Skeletal muscle cell (primary cell): Measurements from ENCODE around the gene MRPL38.
"Not testable (repeated sequence)": the region's sequence is repeated elsewhere in the genome, so short reads cannot be mapped to it uniquely, and the experiment has no call there.

ENCODE experiments used
- DNase-seq: peaks from one replicate; pipeline ENCODE4 v3.0.0-alpha.2; 2010; ENCODE audit warnings: low read depth
- H3K4me3 ChIP-seq: 2 replicates; pipeline ENCODE4 v1.5.1; 2011; ENCODE audit warnings: low read depth, mild to moderate bottlenecking, control low read depth, low read length, moderate library complexity

MRPL38 gene

DNA sequence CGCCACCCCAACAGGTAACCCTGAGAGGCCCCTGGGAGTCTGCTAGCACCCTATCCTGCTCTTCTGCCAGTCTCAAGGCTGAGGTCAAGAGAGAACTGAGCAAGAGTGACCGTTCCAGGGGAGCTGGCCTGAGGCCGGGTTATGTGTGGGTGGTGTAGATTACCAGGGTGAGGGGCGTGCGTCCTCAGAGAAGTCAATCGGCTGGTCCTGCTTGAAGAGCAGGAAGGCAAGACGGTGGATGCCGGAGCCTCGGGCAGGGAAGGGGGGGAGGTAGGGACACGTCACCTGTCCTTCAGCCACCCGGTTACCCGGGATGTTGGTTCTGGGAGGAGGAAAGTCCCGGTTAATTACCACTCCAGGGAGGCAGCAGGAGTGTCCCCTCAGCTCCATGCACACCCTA is 5.3 kb downstream of the MRPL38 start:
- no peak overlapping the region for H3K4me3 ChIP-seq
- DNase-seq, result no peak

GRCh38 chr17:75898791-75899190 is 5.9 kb downstream of the MRPL38 start:
- DNase-seq, result no peak
- no peak overlapping the region for H3K4me3 ChIP-seq

DNA sequence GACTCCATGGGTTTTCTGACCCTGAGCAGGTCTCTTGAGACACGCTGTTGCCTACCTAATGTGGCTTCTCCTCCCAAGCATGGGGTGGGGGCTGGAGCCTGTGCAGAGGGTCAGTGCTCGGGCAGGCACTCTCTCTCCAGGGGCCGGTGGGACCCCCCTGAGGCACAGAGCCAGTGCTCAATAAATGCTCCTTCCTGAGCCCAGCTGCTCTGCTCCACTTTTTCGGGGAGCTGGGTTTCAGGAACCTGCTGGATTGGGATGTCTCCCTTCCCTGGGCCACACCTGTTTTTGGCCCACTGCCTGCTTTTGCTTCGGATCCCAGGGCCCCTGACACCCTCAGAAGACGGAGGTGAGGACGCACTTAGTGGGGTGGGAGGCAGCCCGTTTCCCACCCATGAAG is 6.6 kb downstream of the MRPL38 start:
- DNase-seq, result no peak
- H3K4me3 ChIP-seq, result no peak overlapping the region

DNA sequence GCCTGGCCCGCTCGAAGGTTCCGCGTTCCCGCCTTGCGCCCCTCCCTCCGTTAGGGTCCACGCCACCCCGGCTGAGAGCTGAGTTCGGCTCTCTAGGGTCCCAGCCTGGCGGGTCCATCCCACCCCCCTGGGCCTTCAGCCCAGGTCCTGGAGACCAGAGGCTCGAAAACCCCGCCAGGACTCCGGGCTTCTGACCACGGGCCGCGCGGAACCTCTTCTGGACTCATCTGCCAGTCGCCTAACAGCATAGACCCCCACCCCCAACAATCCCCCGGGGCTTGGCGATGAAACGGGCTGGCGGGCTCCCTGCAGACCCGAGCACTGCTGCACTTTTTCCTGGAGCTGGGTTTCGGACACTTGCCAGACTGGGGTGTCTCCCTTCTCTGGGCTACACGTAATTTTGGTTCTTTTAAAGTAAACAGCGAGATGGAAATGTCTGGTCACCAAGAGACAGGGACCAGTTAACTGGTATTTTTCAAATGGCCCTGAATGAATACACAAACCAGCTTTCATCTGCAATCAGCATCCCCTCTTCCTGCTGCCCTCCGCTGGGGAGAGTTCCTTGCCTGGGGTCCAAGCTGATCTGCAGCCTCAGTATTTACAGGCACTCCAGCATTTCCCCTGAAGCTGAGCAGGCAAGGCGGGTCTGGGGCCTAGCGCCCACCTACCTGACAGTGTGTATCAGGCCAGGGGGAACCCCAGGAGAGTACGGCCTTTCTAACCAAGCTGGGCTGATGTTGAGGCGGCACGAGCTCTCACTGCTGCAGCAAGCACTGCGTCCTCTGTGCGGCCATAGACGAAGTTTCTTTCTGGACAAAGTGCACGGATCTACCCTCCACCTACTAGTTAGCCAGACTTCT is 7.3 kb downstream of the MRPL38 start:
- DNase-seq, result no peak
- H3K4me3 ChIP-seq, result peak overlapping the region; percentile 67

DNA sequence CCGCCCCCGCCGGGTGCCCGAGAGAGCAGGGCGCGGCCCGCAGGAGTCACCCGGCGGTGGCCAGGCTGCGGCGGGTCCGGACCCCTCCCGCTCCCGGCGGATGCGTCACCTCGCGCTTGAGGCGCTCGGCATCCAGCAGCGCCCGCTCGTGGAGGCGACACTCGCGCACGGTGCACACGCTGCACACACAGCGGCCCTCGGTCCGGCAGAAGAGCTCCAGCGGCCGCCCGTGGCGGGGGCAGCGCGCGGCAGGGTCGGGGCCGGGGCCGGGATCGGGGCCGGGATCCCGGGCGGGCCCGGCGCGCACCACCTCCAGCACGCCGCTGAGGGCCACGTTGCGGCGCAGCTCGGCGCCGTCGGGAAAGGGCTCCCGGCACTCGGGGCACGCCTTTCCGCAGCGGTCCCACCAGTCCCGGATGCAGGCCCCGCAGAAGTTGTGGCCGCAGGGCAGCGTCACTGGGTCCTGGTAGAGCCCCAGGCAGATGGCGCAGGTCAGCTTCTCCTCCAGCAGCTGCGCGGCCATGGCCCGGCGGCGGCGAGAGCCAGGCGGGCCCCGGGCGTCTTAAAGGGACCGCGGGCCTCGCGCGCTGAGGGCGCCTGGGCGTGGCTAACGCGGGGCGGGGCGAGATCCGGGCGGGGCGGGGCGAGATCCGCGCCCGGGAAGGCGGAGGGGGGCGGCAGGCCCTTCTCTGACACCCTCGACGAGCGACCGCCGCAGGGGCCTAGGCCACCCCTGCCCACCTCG is 8.1 kb downstream of the MRPL38 start, which contains the start of gene TRIM65:
Gene TRIM65 (minus strand): TSS at position 537 of the 745 bp plus-strand sequence. CDS start 14 bp downstream, at position 523.
- DNase-seq, result peak; percentile 28
- peak within 1 kb of the TSS; percentile 67 for H3K4me3 ChIP-seq

GRCh38 chr17:75895370-75896155 is 9.1 kb downstream of the MRPL38 start:
- no peak for DNase-seq
- H3K4me3 ChIP-seq, result peak overlapping the region; percentile 67

GRCh38 chr17:75894049-75894733 is 10.5 kb downstream of the MRPL38 start:
- H3K4me3 ChIP-seq, result no peak overlapping the region
- DNase-seq, result no peak

DNA sequence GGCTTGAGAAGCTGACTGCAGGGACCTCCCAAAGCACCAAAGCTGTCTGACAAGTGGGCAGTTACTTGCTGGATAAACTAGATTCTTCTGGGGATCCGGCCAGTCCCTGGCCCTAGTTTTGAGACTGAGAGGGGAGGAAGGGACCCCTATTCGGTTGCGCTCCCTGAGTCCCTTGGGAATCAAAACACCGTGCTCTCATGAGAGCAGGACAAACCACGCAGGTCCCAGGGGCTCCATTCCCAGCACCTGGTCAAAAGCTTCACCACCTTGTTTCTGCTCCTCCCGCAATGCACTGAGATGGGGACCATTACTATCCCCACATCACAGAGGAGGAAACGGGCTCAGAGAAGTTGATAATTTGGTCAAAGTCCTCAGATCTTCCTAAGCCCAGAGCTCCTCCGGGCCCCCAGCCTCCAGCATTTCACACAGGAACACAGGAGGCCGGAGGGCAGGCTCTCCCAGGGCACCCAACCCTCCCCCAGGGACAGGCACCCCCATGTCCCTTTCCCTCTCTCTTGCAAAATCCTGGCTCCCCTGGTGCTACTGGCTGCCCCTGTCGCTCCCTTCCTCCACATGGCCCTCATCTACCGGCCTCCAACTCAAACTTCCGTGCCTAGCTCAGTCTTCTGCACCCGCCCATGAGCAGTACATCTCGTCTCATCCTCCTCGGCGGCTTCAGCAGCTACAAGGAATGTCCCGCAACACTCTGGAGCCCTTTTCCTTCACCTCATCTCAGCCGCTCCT is 11.2 kb downstream of the MRPL38 start:
- H3K4me3 ChIP-seq, result no peak overlapping the region
- no peak for DNase-seq

DNA sequence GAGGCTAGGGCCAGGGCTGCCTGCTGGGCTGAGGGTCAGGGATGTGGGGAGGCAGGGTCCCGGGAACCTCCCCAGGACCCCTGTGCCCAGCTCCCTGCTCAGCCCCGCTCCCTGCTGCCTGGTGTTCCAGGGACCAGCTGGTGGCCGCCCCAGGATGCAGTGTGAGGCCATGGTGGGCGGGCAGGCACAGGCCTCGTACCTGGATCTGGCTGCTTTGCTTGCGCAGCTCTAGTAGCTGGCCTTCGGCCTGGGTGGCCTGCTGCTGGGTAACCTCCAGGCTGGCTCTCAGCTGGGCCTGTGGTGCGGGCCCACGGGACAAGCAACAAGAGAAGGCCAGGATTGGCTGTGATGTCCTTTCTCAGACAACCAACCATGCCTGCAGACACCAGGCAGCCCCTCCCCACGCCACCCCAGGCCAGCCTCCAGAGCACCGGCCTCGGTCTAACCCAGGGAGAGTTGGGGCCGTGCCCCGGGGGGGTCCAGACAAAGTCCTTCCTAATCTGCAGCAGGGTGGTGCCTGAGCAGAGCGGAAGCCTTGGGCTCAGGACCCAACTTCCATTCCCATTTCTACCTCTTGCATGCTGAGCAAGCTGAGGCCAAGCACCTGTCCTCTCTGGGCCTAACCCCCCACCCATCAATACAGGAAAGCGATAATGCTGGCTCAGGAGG is 12.0 kb downstream of the MRPL38 start:
- H3K4me3 ChIP-seq, result no peak overlapping the region
- no peak for DNase-seq

DNA sequence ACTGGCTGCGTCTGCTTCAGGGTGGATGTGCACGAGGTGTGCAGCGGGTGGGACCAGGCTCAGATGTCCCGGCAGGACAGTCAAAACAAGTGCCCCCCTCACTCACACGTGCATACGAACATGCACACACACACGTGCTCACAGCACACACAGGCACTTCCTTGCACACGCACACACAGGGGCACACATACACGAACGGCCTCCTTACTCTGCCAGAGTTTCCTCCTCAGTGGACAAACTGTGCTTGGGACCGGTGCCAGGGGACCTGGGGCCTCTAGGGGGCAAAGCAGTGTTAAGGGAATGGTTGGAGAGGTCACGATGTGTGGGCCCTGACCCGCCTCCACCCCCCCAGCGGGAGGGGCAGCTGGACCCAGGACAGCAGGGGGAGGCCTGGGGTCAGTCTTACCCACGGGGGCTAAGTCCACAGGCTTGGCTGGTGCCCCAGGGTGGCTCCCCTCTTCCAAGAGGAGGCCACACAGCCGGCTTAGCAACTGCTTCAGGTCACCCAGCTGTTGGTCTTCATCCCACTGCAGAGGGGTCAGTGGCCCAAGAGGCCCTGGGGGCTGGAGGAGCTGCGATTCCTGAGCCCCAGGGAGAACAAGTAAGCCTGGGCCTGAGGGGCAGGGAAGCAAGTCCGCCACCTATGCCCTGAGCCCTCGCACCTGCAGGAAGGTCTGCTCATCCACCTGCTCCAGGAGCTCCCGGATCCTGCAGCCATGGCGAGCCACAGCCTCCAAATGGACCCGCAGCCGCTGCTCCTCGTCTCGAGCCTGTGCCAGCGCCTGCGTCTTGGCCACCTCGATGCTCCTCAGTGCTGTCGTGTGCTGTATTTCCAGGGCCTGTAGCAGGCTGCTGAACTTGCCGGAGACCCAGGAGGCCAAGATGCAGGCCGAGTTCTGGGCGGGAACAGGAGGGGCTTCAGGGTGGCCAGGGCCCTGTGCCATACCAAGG is 12.8 kb downstream of the MRPL38 start:
- no peak overlapping the region for H3K4me3 ChIP-seq
- no peak for DNase-seq

DNA sequence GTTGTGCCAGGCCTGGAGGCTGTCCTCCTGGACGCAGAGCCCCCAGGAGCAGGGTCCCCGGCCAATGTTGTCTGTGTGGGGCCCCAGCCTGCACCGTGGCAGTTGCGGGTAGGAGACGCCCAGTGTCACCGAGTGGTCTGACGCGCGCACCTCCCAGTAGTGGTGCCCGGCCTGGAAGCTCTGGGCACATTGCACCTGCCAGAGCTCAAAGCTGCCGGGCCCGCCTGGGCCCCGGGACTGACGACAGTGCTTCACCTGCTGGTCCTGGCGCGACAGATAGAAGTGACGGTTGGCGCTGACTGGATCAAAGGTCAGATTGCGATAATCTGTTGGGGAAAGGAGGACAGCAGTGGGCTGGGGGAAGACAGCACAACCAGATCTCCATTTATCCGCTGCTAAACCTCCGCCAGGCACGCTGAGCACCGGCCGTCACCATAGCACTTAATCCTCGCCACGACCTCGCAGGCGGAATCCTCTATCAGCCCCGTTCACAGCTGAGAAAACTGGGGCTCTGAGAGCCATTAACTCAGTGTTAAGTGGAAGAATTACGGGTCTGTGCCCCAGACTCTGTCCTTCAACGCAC is 13.6 kb downstream of the MRPL38 start:
- no peak for DNase-seq
- H3K4me3 ChIP-seq, result no peak overlapping the region

DNA sequence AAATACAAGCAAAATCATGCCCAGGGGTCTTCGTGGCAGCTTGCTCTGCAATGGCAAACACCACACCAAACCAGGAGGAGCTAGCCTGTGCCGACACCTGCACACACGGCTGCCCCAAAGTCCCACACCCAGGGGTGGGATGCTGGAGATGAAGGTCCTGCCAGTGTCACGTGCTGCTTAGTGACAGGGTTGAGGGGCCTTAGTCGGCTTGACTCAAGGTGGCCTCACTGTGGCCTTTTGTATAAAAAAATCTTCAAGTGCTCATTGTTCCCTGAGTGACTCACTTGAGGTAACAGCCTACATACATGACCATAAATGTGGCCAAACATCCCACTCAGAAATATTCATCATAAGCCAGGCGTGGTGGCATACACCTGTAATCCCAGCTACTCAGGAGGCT is 15.2 kb downstream of the MRPL38 start:
- H3K4me3 ChIP-seq, result no peak overlapping the region
- DNase-seq, result no peak

DNA sequence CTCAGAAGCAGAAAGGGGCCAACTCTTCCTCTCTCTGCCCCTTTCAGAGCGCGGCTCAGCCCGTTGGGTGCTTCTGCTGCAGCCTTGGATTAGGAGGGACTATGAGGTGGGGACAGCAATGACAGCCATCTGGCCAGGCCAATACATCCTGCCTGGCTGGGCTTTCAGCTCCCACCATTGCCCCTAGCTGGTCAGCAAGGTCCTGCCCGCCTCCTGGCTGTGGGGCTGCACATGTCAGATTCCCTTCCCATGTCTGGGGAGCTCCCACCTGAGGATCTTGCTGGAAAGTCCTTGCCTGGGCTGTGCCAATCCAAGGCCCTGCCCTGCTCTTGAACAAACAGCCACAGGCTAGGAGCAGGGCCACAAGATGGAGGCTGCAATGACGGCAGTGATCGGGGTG is 16.2 kb downstream of the MRPL38 start:
- DNase-seq, result no peak
- no peak overlapping the region for H3K4me3 ChIP-seq

DNA sequence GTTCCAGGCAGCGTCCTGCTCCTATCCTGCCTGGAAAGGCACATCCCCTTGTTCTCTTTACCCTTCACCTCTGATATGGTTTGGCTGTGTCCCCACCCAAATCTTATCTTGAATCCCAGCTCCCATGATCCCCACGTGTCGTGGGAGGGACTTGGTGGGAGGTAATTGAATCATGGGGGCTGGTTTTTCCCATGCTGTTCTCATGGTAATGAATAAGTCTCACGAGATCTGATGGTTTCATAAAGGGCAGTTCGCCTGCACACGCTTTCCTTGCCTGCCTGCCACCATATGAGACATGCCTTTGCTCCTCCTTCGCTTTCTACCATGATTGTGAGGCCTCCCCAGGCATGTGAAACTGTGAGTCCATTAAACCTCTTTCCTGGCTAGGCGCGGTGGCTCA is 18.8 kb downstream of the MRPL38 start:
- not testable (repeated sequence) for DNase-seq, H3K4me3 ChIP-seq

GRCh38 chr17:75885431-75885830 is 19.3 kb downstream of the MRPL38 start:
- no peak overlapping the region for H3K4me3 ChIP-seq

GRCh38 chr17:75881678-75882454 is 22.8 kb downstream of the MRPL38 start:
- H3K4me3 ChIP-seq, result no peak overlapping the region
- no peak for DNase-seq

More at GRCh38 chr17:75885431-75885830, 19.3 kb downstream of the MRPL38 start:
- DNase-seq, result no peak
